ENCODE measurements around the gene OR5A2.

- TF ChIP-seq CTCF (conservative IDR thresholded peaks at IDR 0.05; ENCODE audit: low read length) (no peak), EZH2phosphoT487 (IDR thresholded peaks at IDR 0.05; ENCODE audit: borderline replicate concordance, low read depth, low read length) (no peak)
These were observed 25.6 kb downstream of the OR5A2 start for GRCh38 chr11:59400461-59401261.

Measured in OCI-LY7 (cell line).